GM13977 (cell line): ENCODE data around the gene FSIP1.

ENCODE experiments used
- DNase-seq: peaks from one replicate; pipeline ENCODE4 v3.0.0; 2012; ENCODE audit warnings: low spot score
- in situ Hi-C: fragments of 300-500 bp; cut with MboI; formaldehyde crosslinking; loops from one replicate; pipeline ENCODE4 v1.12.0; 2022; ENCODE audit warnings: low sequenced_read_pairs, low pct_unique_long_range_greater_than_20kb, mixed read lengths, inconsistent platforms; ENCODE audit not compliant: unreplicated experiment
- TF ChIP-seq, protein P1 (sequence below): IDR thresholded peaks from 2 replicates; pipeline ENCODE4 v1.5.1; 2012; ENCODE audit warnings: mild to moderate bottlenecking, control low read depth; ENCODE audit not compliant: insufficient read depth; ENCODE audit errors: extremely low read depth, missing control alignments

FSIP1 gene

DNA sequence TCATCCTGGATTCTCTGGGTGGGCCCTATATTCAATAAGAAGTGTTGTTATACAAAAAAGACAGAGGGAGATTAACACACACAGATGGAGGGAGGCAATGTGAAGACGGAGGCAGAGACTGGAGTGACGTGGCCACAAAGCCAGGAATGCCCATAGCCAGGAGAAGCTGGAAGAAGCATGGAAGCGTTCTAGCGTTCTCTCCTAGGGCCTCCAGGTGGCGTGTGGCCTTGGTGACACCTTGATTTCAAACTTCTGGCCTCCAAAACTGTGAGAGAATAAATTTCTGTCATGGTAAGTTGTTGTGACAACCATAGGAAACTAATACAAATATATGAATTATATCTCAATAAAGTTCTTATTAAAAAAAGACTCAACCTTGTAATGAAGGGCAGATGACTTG is 180.5 kb downstream of the FSIP1 start:
- TF ChIP-seq, protein P1, sequence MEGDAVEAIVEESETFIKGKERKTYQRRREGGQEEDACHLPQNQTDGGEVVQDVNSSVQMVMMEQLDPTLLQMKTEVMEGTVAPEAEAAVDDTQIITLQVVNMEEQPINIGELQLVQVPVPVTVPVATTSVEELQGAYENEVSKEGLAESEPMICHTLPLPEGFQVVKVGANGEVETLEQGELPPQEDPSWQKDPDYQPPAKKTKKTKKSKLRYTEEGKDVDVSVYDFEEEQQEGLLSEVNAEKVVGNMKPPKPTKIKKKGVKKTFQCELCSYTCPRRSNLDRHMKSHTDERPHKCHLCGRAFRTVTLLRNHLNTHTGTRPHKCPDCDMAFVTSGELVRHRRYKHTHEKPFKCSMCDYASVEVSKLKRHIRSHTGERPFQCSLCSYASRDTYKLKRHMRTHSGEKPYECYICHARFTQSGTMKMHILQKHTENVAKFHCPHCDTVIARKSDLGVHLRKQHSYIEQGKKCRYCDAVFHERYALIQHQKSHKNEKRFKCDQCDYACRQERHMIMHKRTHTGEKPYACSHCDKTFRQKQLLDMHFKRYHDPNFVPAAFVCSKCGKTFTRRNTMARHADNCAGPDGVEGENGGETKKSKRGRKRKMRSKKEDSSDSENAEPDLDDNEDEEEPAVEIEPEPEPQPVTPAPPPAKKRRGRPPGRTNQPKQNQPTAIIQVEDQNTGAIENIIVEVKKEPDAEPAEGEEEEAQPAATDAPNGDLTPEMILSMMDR = peak; percentile 3
- in situ Hi-C loops = no loop called here
- no peak for DNase-seq

DNA sequence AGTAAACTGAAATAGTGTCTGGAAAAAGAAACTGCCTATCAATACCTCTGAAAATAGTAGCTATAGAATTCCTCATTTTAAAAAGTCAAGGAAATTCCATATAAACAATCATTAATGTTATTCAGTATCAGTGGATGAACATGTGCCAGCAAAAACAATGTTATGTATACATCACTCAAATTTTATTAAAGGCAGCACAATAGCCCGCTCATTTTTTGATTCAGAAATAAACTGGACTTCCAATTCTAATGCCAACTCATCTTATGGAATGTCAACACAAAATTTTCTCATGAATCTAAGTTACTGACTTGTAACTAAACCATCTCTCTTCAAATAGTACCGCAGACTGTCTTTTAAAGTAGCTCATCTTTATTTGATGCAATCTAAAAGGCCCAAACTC is 182.8 kb downstream of the FSIP1 start:
- DNase-seq = no peak
- in situ Hi-C loops = loop anchor here (25.0 kb wide), 2 partner anchors 238 to 488 kb away; no protein-coding TSS in a partner anchor
- TF ChIP-seq, protein P1 = no peak

DNA sequence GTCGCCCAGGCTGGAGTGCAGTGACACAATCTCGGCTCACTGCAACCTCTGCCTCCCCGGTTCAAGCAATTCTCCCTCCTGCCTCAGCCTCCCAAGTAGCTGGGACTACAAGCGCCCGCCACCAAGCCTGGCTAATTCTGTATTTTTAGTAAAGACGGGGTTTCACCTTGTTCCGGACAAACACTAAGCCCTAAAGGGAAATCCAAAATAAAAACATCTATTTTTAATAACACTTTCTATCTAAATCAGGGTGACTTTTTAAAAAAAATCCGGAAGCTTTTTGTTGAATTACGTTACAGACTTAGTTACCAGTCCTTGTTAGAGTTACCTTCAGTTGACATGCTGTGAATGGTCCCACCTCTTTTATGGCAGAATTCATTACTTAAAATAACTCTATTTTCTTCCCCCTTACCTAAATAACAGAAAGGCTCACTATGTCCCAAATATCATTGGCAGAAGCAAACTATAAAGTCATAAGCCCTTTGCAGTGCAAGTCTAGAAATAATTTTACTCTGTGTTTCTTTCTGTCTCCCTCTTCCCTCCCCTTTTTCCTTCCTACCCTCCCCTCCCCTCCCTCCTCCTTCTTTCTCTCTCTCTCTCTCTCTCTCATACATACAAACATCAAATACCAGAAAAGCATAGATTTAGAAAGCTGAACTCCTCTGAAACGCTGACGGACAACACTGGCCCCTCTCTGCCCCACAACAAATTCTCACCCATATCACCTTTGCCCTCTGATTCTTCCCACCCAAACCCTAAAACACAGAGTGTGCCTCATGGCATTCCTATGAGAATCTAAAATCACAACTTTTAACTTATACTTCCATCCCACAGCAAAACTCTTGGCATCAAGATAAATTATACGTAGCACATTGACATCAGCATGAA is 183.4 kb downstream of the FSIP1 start:
- in situ Hi-C loops = loop anchor here (25.0 kb wide), 2 partner anchors 237 to 487 kb away; no protein-coding TSS in a partner anchor
- no peak for DNase-seq
- TF ChIP-seq, protein P1 = no peak

DNA sequence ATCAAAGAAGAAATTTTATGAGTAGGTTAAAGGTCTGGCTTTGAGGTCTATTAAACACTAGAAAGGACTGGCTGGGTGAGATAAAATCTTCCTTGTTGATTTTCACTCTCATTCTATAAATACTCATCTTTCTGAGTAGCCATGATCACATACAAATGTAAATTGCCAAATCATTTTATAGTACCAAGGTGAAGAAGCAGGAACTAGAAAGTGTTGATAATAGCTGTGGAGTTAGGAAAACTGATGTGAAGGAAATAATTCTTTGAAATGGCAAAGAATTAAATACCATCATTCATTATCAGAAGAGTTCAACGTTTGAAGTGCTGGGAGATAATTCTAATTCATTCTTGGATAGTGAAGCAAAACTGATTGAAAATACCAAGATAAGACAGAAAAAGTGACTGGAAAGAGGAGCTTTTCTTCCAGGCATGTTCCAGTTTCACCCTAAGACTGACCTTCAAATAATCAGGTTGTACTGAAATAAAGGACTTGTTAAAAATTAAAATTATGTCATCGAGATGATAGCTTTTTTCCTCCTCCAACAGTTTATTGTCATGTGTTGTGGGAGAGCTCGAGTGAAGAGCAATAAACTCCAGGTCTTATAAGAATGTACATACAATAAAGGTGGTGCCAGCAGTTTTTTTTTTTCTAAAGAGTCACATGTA is 184.3 kb downstream of the FSIP1 start:
- DNase-seq = no peak

DNA sequence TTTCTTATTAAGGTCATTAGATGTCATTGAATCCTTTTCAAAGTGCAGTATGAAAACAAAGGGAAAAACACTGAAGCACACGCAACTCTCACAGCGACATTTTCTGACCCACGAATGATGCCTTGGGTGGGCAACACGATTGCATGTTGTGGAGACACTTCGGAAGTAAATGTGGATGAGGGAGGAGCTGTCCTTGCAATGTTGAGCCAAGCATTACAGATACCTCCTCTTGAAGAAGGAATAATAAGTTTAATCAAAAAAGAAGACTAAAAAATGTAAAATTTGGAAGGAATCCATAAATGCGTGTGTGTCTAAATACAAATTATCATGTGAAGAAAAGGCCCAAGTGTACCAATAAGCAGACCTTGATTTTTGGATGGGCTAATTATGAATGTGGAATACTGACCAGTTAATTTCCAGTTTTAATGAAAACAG is 184.9 kb downstream of the FSIP1 start:
- in situ Hi-C loops = loop anchor here (25.0 kb wide), 2 partner anchors 235 to 485 kb away; no protein-coding TSS in a partner anchor
- TF ChIP-seq, protein P1 = no peak
- no peak for DNase-seq

More for the DNA sequence above, 184.3 kb downstream of the FSIP1 start:
- in situ Hi-C loops = loop anchor here (25.0 kb wide), 2 partner anchors 236 to 486 kb away; no protein-coding TSS in a partner anchor
- TF ChIP-seq, protein P1 = no peak

DNA sequence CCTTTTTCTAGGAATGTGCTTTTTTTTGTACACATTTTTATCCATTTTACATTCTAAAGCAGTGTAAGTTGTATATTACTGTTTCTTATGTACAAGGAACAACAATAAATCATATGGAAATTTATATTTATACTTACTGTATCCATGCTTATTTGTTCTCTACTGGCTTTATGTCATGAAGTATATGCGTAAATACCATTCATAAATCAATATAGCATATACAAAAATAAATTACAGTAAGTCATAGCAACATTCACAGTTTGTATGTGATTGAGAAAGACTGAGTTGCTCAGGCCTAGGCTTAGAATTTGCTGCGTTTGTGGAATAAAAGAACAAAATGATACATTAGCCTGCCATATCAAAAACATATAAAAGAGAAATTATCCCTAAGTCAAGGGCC is 185.3 kb downstream of the FSIP1 start:
- DNase-seq = no peak
- TF ChIP-seq, protein P1 = no peak
- in situ Hi-C loops = loop anchor here (25.0 kb wide), 2 partner anchors 235 to 485 kb away; no protein-coding TSS in a partner anchor
